Measurements from ENCODE around the gene GSTA3.

GRCh38 chr6:52910091-52910490 lies 593 bp upstream of the GSTA3 start:
- TF ChIP-seq, protein P1, sequence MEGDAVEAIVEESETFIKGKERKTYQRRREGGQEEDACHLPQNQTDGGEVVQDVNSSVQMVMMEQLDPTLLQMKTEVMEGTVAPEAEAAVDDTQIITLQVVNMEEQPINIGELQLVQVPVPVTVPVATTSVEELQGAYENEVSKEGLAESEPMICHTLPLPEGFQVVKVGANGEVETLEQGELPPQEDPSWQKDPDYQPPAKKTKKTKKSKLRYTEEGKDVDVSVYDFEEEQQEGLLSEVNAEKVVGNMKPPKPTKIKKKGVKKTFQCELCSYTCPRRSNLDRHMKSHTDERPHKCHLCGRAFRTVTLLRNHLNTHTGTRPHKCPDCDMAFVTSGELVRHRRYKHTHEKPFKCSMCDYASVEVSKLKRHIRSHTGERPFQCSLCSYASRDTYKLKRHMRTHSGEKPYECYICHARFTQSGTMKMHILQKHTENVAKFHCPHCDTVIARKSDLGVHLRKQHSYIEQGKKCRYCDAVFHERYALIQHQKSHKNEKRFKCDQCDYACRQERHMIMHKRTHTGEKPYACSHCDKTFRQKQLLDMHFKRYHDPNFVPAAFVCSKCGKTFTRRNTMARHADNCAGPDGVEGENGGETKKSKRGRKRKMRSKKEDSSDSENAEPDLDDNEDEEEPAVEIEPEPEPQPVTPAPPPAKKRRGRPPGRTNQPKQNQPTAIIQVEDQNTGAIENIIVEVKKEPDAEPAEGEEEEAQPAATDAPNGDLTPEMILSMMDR (IDR thresholded peaks at IDR 0.05), result no peak
- TF ChIP-seq POLR2A (IDR thresholded peaks at IDR 0.05; ENCODE audit: low read depth), result no peak
- no peak for TF ChIP-seq POLR2AphosphoS5 (IDR thresholded peaks at IDR 0.05)
- TF ChIP-seq EP300 (IDR thresholded peaks at IDR 0.05), result no peak

Data from esophagus muscularis mucosa (tissue), 4 donors.